Measurements from ENCODE around the gene ROR1. TPM values are rescaled to one million over a fixed set of nuclear protein-coding genes. Genes with fewer than 3 reads are reported as not detected.

The ROR1 gene
- total RNA-seq, 1 experiment from 2014 or later: 2.7 TPM

- DNase-seq (ENCODE audit: low read depth, low spot score) (no peak), ATAC-seq (no peak)
- Histone ChIP-seq H4K20me1 (ENCODE audit: insufficient read depth) (no peaks in the 10 kb centered on the region), H3K79me2 (ENCODE audit: insufficient read depth, low read length) (no peaks in the 10 kb centered on the region), H3K9me2 (ENCODE audit: insufficient read depth) (no peaks in the 10 kb centered on the region), H3K36me3 (ENCODE audit: control insufficient read depth in 1 of 2, insufficient read depth in 2 of 2, low read length in 2 of 2) (no peaks in the 10 kb centered on the region), H3K4me3 (replicated peaks in 1 of 2; ENCODE audit: low read depth in 1 of 2, low read length in 2 of 2) (no peak overlapping the region), H2AFZ (ENCODE audit: low read depth, low read length, poor library complexity, severe bottlenecking) (no peak overlapping the region), H3K9ac (ENCODE audit: low read length) (no peak overlapping the region), H3K4me2 (ENCODE audit: low read length) (no peak overlapping the region), H3K27me3 (ENCODE audit: insufficient read depth, low read length) (no peaks in the 10 kb centered on the region), H3K9me3 (ENCODE audit: control insufficient read depth in 1 of 2, insufficient read depth in 1 of 2, low read depth in 1 of 2, low read length in 2 of 2) (no peaks in the 10 kb centered on the region), H3K27ac (ENCODE audit: low read depth, low read length) (no peak overlapping the region), H3K4me1 (ENCODE audit: control insufficient read depth in 1 of 2, insufficient read depth in 2 of 2, low read length in 2 of 2) (no peaks in the 10 kb centered on the region)
- intact Hi-C loops (cut with micrococcal nuclease): no loop called here
- ChIA-PET RAD21 (ENCODE audit: low non-redundant PET in 1 of 2, low total read pairs in 2 of 2, uncharacterized antibody in 2 of 2, unreplicated experiment in 2 of 2) (no interaction called here), POLR2A (no interaction called here), CTCF (no interaction called here)
- TF ChIP-seq, protein P1, sequence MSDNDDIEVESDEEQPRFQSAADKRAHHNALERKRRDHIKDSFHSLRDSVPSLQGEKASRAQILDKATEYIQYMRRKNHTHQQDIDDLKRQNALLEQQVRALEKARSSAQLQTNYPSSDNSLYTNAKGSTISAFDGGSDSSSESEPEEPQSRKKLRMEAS (IDR thresholded peaks at IDR 0.05): no peak
- TF ChIP-seq SIN3A (IDR thresholded peaks at IDR 0.05; ENCODE audit: low read depth): no peak
- TF ChIP-seq, protein P2, sequence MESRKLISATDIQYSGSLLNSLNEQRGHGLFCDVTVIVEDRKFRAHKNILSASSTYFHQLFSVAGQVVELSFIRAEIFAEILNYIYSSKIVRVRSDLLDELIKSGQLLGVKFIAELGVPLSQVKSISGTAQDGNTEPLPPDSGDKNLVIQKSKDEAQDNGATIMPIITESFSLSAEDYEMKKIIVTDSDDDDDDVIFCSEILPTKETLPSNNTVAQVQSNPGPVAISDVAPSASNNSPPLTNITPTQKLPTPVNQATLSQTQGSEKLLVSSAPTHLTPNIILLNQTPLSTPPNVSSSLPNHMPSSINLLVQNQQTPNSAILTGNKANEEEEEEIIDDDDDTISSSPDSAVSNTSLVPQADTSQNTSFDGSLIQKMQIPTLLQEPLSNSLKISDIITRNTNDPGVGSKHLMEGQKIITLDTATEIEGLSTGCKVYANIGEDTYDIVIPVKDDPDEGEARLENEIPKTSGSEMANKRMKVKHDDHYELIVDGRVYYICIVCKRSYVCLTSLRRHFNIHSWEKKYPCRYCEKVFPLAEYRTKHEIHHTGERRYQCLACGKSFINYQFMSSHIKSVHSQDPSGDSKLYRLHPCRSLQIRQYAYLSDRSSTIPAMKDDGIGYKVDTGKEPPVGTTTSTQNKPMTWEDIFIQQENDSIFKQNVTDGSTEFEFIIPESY (IDR thresholded peaks at IDR 0.05; ENCODE audit: extremely low read depth, insufficient replicate concordance, low read length): no peak
- no peak for TF ChIP-seq POLR2A (IDR thresholded peaks at IDR 0.05; ENCODE audit: borderline replicate concordance, extremely low read depth, insufficient read depth, insufficient read length)
- no peak for TF ChIP-seq SRF (IDR thresholded peaks at IDR 0.05; ENCODE audit: low read depth)
- no peak for TF ChIP-seq ZNF274 (IDR thresholded peaks at IDR 0.05; ENCODE audit: low read depth, low read length)
- TF ChIP-seq ELF1 (IDR thresholded peaks at IDR 0.05; ENCODE audit: borderline replicate concordance, low read depth): no peak
- no peak for TF ChIP-seq EZH2phosphoT487 (IDR thresholded peaks at IDR 0.05; ENCODE audit: borderline replicate concordance)
- TF ChIP-seq EGR1 (IDR thresholded peaks at IDR 0.05; ENCODE audit: low read depth): no peak
- no peak for TF ChIP-seq YY1 (IDR thresholded peaks at IDR 0.05; ENCODE audit: extremely low read depth, insufficient replicate concordance, low read depth, low read length)
- no peak for TF ChIP-seq RAD21 (IDR thresholded peaks at IDR 0.05; ENCODE audit: low read depth)
- no peak for TF ChIP-seq CBX3 (IDR thresholded peaks at IDR 0.05; ENCODE audit: low read depth)
- no peak for TF ChIP-seq JUND (IDR thresholded peaks at IDR 0.05)
- TF ChIP-seq POLR2AphosphoS5 (IDR thresholded peaks at IDR 0.05; ENCODE audit: low read depth, low read length): no peak
- no peak for TF ChIP-seq TCF7L2 (IDR thresholded peaks at IDR 0.05; ENCODE audit: borderline replicate concordance, extremely low read depth, insufficient read depth, insufficient read length)
- TF ChIP-seq CEBPB (IDR thresholded peaks at IDR 0.05; ENCODE audit: low read depth): no peak
- BruUV-seq (replicated peaks): no TSS peak
Observed at GRCh38 chr1:64073705-64074104, 299.9 kb downstream of the ROR1 start.

Measured in HCT116 (cell line).